Epithelial cell of esophagus (primary cell): ENCODE data around the gene TMEM244.

ENCODE experiments used
- DNase-seq: peaks from one replicate; pipeline ENCODE4 v3.0.0; 2010; ENCODE audit warnings: low read depth
- H3K4me3 ChIP-seq: 2 replicates; pipeline ENCODE4 v1.5.1; 2011; ENCODE audit warnings: mild to moderate bottlenecking, low read length, control low read depth
- TF ChIP-seq, protein P1 (sequence below): IDR thresholded peaks from 2 replicates; pipeline ENCODE4 v1.5.1; 2011; ENCODE audit warnings: low read depth, mild to moderate bottlenecking, low read length, control low read depth, inconsistent platforms; ENCODE audit not compliant: insufficient read depth; ENCODE audit errors: missing control alignments

Gene TMEM244

DNA sequence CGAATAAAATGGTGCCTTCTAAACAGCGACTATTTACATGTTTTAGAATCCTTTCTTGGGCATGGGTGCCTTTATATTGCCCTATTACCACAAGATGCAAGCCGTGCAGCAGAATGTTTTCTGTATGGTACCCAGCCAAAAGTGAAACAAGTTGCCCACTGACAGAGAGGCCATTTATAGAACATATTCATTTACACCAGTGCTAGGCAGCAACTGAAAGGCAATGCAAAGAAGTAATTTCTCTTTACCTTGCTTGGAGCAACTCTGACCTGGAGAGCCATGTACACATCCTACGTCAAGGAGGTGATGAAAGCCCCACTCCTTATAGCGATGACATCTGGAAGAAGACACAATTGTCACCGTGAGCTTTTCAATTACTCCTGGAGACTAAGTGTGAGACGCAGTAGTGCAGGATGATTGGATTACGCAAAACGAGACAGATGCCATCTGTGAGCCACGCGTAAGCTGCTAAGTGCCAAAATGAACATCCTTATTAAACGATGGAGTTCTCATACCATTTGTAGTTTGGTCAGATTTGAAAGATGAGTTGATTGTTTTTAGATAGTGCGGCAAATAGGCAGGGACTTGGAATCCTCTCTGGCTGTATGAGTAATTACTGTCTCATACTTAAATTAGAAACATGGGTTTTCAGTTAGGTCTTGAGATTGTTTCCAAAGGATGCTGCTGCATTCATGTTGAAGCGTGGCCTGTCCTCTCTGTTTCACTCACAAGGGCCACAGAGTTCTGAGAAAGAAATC lies at the start of gene TMEM244:
Gene TMEM244, minus strand, starts transcription at position 408 of the 758 bp plus-strand sequence. Its CDS starts 127 bp downstream, at position 281.
- no peak within 1 kb of the TSS for H3K4me3 ChIP-seq
- TF ChIP-seq, protein P1, sequence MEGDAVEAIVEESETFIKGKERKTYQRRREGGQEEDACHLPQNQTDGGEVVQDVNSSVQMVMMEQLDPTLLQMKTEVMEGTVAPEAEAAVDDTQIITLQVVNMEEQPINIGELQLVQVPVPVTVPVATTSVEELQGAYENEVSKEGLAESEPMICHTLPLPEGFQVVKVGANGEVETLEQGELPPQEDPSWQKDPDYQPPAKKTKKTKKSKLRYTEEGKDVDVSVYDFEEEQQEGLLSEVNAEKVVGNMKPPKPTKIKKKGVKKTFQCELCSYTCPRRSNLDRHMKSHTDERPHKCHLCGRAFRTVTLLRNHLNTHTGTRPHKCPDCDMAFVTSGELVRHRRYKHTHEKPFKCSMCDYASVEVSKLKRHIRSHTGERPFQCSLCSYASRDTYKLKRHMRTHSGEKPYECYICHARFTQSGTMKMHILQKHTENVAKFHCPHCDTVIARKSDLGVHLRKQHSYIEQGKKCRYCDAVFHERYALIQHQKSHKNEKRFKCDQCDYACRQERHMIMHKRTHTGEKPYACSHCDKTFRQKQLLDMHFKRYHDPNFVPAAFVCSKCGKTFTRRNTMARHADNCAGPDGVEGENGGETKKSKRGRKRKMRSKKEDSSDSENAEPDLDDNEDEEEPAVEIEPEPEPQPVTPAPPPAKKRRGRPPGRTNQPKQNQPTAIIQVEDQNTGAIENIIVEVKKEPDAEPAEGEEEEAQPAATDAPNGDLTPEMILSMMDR = no peak

DNA sequence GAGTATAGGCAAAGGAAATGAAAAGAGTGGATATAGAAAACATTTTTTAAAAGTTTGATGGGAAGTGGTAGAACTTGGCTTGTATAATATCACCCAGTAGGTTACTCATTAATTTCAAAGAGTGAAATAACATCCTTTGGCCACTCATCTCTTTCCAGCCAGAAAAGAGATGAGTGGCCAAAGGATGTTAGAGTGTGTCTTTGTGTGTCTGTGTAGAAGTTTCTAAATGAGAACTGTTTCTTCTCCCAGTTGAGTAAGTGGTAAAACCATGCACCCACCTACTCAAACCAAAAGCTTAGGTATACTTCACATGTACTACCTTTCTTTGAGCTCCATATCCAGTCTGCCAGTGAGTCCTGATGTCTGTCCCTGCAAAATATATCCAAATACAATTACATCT lies 47.7 kb upstream of the TMEM244 start:
- H3K4me3 ChIP-seq = no peak overlapping the region
- DNase-seq = no peak
- TF ChIP-seq, protein P1 = no peak

More for the DNA sequence above, at the start of gene TMEM244:
- peak; percentile 20 for DNase-seq

- no peak for DNase-seq
- H3K4me3 ChIP-seq = no peak overlapping the region
- TF ChIP-seq, protein P1 = no peak
Measured at GRCh38 chr6:129908356-129908755, 47.2 kb upstream of the TMEM244 start.

- TF ChIP-seq, protein P1 = no peak
- no peak for DNase-seq
- no peak overlapping the region for H3K4me3 ChIP-seq
Measured at GRCh38 chr6:129906515-129907077, 45.5 kb upstream of the TMEM244 start.

DNA sequence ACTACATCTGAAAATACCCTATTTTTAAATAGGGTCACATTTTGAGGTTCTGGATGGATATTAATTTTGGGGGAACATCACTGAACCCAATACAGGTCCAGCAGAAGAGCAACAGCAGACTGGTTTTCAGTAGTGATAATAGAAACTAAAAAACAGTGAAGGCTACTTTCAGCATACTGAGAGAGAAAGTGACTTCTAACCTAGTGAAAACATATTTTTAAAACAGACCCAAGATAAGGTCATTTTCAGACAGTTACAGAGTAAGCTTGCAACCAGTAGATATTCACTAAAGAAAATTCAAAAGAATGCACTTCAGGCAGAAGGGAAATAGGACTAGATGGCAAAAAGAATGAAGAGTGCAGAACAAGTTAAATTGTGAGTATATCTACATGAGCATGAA lies 42.0 kb upstream of the TMEM244 start:
- H3K4me3 ChIP-seq = no peak overlapping the region
- no peak for DNase-seq
- TF ChIP-seq, protein P1 = no peak

GRCh38 chr6:129902681-129903080 lies 41.6 kb upstream of the TMEM244 start:
- no peak for DNase-seq
- no peak overlapping the region for H3K4me3 ChIP-seq
- TF ChIP-seq, protein P1 = no peak
